ENCODE measurements around the gene PANK1.
A peak's percentile ranks its signal among the peaks of the same experiment; 100 is the strongest.
"Not testable (repeated sequence)": the region's sequence is repeated elsewhere in the genome, so short reads cannot be mapped to it uniquely, and the experiment has no call there.

Gene PANK1

DNA sequence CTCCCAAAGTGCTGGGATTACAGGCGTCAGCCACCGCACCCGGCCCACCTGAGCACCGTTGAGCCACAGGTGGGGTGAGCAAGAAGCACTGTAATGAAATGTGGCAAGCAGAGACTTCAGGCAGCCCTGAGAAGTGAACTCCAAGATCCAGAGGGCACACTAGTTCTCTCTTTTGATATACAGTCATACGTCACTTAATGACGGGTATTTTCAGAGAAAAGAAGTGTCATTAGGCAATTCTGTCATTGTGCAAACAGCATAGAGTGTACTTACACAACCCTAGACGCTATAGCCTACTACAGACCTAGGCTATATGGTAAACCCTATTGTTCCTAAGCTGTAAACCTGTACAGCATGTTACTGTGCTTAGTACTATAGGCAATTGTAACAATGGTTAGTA is 7.9 kb downstream of the PANK1 start:
- H3K4me1 ChIP-seq (ENCODE audit: control insufficient read depth, insufficient read depth, low read length), result peaks cover 11% of the 10 kb centered on the region
- no peak overlapping the region for H3K4me3 ChIP-seq (ENCODE audit: low read length)
- H3K4me2 ChIP-seq (ENCODE audit: low read length), result no peak overlapping the region
- H3K27me3 ChIP-seq (ENCODE audit: control insufficient read depth, insufficient read depth, low read length), result no peaks in the 10 kb centered on the region
- H3K36me3 ChIP-seq (ENCODE audit: insufficient read depth, low read length), result peaks cover 7% of the 10 kb centered on the region
- no peak overlapping the region for H3K9ac ChIP-seq (ENCODE audit: low read depth, low read length)
- no peaks in the 10 kb centered on the region for H3K9me3 ChIP-seq (replicated peaks; ENCODE audit: low read length)

DNA sequence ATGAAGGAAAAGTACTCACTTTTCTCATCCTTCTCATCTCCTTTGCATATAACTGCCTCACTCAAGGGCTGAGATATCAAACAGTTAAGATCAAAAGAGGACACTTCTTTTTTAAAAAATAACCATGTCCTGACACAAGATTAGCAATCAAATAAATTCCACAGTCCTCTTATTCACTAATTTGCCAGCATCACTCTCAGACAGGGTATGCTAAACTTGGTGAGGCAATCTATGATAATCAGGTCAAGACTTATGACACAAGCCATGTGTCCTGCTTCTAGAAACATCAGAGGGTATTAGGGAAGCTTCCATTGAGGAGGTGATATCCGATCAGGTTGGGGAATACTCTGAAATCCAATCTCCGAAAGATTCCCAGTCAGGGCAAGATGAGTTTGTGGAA is 10.4 kb downstream of the PANK1 start:
- Histone ChIP-seq H3K9ac (ENCODE audit: low read depth, low read length) (no peak overlapping the region), H3K9me3 (replicated peaks; ENCODE audit: low read length) (no peaks in the 10 kb centered on the region), H3K4me2 (ENCODE audit: low read length) (no peak overlapping the region), H3K4me1 (ENCODE audit: control insufficient read depth, insufficient read depth, low read length) (peaks cover 11% of the 10 kb centered on the region), H3K4me3 (ENCODE audit: low read length) (no peak overlapping the region), H3K36me3 (ENCODE audit: insufficient read depth, low read length) (peaks cover 7% of the 10 kb centered on the region), H3K27me3 (ENCODE audit: control insufficient read depth, insufficient read depth, low read length) (no peaks in the 10 kb centered on the region)

DNA sequence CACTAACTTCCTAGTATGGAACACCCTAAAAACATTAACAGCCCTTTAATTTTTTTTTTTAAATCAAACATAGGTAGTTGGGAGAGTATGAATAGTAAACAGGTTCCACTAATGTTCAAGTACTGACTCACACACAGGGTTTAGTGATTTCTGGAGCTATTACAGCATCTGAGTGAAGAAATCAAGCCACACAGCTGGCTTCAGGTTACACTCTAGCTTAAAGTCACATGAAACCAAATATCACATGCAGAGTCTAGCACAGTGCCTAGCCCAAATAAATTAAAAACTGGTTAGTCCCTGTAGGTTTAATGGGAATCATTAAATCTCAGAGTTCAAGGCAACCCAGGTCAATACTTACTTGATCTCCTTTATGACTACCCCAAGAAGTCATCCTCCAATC is 11.6 kb downstream of the PANK1 start:
- no peak overlapping the region for H3K9ac ChIP-seq (ENCODE audit: low read depth, low read length)
- peaks cover 7% of the 10 kb centered on the region for H3K36me3 ChIP-seq (ENCODE audit: insufficient read depth, low read length)
- peak overlapping the region; percentile 34 for H3K4me2 ChIP-seq (ENCODE audit: low read length)
- peaks cover 14% of the 10 kb centered on the region for H3K4me1 ChIP-seq (ENCODE audit: control insufficient read depth, insufficient read depth, low read length)
- no peaks in the 10 kb centered on the region for H3K9me3 ChIP-seq (replicated peaks; ENCODE audit: low read length)
- H3K27me3 ChIP-seq (ENCODE audit: control insufficient read depth, insufficient read depth, low read length), result no peaks in the 10 kb centered on the region
- no peak overlapping the region for H3K4me3 ChIP-seq (ENCODE audit: low read length)

DNA sequence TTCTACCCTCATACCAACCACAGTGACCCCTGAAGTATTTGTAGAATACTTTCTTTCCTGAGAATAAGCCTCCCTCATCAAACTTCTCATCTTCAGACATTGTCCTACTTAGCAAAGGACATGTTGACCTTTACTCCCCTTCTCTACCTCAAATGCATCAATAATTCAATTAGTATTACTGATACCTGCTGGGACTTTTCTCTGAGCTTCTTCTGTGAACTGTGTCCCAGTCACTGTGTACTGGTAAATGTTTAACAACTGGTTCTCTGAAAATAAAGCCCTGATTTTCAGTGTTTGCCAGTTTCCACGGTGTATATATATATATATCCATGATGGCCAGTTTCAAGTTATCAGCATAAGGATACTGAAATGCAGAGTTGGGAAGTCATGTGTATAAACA is 12.2 kb downstream of the PANK1 start:
- Histone ChIP-seq H3K4me1 (ENCODE audit: control insufficient read depth, insufficient read depth, low read length) (peaks cover 14% of the 10 kb centered on the region), H3K36me3 (ENCODE audit: insufficient read depth, low read length) (peaks cover 7% of the 10 kb centered on the region), H3K4me3 (ENCODE audit: low read length) (no peak overlapping the region), H3K9me3 (replicated peaks; ENCODE audit: low read length) (no peaks in the 10 kb centered on the region), H3K4me2 (ENCODE audit: low read length) (no peak overlapping the region), H3K27me3 (ENCODE audit: control insufficient read depth, insufficient read depth, low read length) (no peaks in the 10 kb centered on the region), H3K9ac (ENCODE audit: low read depth, low read length) (no peak overlapping the region)

DNA sequence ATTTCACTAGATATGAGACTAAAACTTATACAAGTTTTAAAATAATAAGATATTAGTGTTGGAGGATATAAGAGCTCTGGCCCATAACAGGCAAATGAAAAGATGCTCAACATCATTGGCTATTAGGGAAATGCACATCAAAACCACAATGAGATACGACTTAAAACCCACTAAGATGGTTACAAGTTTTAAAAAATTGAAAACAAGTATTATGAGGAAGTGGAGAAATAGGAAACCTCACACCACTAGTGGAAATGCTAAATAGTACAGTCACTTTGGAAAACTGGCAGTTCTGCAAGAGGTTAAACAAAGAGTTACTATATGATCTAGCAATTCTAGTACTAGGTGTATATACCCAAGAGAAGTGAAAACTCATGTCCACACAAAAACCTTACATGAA is 17.2 kb downstream of the PANK1 start:
- no peak overlapping the region for H3K9ac ChIP-seq (ENCODE audit: low read depth, low read length)
- H3K4me1 ChIP-seq (ENCODE audit: control insufficient read depth, insufficient read depth, low read length), result peaks cover 3% of the 10 kb centered on the region
- H3K36me3 ChIP-seq (ENCODE audit: insufficient read depth, low read length), result no peaks in the 10 kb centered on the region
- H3K9me3 ChIP-seq (replicated peaks; ENCODE audit: low read length), result no peaks in the 10 kb centered on the region
- H3K27me3 ChIP-seq (ENCODE audit: control insufficient read depth, insufficient read depth, low read length), result no peaks in the 10 kb centered on the region
- H3K4me2 ChIP-seq (ENCODE audit: low read length), result no peak overlapping the region
- H3K4me3 ChIP-seq (ENCODE audit: low read length), result no peak overlapping the region

DNA sequence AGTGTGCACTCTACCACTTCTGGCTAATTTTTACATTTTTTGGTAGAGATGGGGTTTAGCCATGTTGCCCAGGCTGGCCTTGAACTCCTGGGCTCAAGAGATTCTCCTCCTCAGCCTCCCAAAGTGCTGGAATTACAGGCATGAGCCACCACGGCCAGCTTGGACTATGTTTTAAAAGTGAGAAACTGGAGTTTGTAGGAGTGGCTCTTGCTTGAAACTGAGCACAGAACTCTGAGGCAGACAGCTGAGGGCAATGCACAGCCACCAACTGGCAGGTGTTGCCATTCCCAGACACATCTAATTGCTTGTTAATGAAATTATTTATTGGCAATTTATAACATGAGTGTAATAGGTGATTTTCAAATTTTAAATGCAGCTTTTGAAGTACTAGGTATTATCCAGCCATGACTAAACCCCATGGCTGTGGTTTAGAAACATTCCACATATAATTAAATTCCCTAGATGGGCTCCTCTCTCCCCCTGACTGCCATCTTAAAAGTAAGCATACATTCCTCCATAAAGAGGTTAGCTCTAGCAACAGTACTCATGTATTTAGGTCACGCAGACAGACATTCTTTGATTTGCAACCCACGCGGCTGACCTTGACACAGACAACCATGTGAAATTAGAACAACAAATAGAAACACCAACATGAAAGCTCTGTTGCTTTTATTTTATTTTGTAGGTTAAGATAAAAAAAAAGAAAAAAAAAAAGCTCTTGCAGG is 19.8 kb downstream of the PANK1 start:
- no peak overlapping the region for H3K4me2 ChIP-seq (ENCODE audit: low read length)
- H3K36me3 ChIP-seq (ENCODE audit: insufficient read depth, low read length), result no peaks in the 10 kb centered on the region
- H3K4me3 ChIP-seq (ENCODE audit: low read length), result no peak overlapping the region
- no peaks in the 10 kb centered on the region for H3K9me3 ChIP-seq (replicated peaks; ENCODE audit: low read length)
- H3K27me3 ChIP-seq (ENCODE audit: control insufficient read depth, insufficient read depth, low read length), result no peaks in the 10 kb centered on the region
- peaks cover 3% of the 10 kb centered on the region for H3K4me1 ChIP-seq (ENCODE audit: control insufficient read depth, insufficient read depth, low read length)
- no peak overlapping the region for H3K9ac ChIP-seq (ENCODE audit: low read depth, low read length)

DNA sequence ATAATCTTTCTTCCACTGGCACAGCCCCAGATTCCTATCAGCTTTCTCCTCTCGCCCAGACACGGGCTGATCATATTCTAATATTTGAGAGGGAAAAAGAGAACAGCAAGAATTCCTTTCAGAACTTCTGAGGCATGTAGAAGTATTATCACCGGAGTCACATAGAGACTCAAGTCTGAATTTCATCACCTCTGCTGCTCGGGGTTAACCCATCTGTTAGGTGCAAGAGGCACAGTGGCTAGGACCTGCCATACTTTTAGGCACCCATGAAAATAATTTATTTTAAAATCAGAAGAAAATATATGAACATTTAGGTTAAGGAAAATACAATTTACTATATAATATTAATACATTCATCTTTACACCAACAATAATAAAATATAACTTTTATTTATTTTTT is 21.0 kb downstream of the PANK1 start:
- no peak overlapping the region for H3K9ac ChIP-seq (ENCODE audit: low read depth, low read length)
- H3K9me3 ChIP-seq (replicated peaks; ENCODE audit: low read length), result no peaks in the 10 kb centered on the region
- H3K4me2 ChIP-seq (ENCODE audit: low read length), result no peak overlapping the region
- H3K4me1 ChIP-seq (ENCODE audit: control insufficient read depth, insufficient read depth, low read length), result peaks cover 3% of the 10 kb centered on the region
- H3K27me3 ChIP-seq (ENCODE audit: control insufficient read depth, insufficient read depth, low read length), result no peaks in the 10 kb centered on the region
- H3K4me3 ChIP-seq (ENCODE audit: low read length), result no peak overlapping the region
- no peaks in the 10 kb centered on the region for H3K36me3 ChIP-seq (ENCODE audit: insufficient read depth, low read length)

DNA sequence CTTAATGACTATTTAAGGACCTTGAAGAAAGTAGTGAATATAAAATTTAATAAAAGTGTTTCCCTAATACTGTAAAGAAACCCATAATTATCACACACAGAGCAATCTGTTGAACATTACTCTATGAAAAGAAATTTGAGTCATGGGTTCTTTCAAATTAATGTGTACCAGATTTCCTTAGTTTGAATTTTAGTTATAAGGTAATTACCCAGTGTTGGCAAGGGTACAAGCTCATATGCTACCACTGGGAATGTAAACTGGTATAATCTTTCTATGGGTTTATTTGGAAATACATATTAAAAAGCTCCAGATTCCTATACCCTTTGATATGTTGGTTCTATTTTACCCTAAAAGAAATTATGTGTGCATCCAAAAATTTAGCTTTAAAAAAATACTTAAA is 22.9 kb downstream of the PANK1 start:
- no peaks in the 10 kb centered on the region for H3K36me3 ChIP-seq (ENCODE audit: insufficient read depth, low read length)
- H3K4me2 ChIP-seq (ENCODE audit: low read length), result no peak overlapping the region
- H3K9ac ChIP-seq (ENCODE audit: low read depth, low read length), result no peak overlapping the region
- H3K27me3 ChIP-seq (ENCODE audit: control insufficient read depth, insufficient read depth, low read length), result no peaks in the 10 kb centered on the region
- H3K4me3 ChIP-seq (ENCODE audit: low read length), result no peak overlapping the region
- H3K9me3 ChIP-seq (replicated peaks; ENCODE audit: low read length), result no peaks in the 10 kb centered on the region
- no peaks in the 10 kb centered on the region for H3K4me1 ChIP-seq (ENCODE audit: control insufficient read depth, insufficient read depth, low read length)

DNA sequence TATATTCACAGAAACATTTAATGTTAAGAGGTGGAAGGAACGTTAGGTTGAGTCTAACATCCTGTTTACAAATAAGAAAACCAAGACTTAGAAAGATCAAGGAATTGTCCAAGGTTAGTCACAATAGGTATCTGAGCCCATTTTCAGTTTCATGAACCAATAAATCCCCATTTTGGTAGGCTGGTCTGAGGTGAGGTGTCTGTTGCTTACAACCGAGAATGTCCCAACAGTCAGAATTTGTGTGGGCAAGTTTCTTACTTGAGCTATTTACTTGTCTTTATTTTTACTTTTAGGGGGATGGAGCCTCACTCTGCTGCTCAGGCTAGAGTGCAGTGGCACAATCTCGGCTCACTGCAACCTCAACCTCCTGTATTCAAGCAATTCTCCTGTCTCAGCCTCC is 23.6 kb downstream of the PANK1 start:
- no peak overlapping the region for H3K4me2 ChIP-seq (ENCODE audit: low read length)
- H3K27me3 ChIP-seq (ENCODE audit: control insufficient read depth, insufficient read depth, low read length), result no peaks in the 10 kb centered on the region
- H3K4me3 ChIP-seq (ENCODE audit: low read length), result no peak overlapping the region
- no peaks in the 10 kb centered on the region for H3K4me1 ChIP-seq (ENCODE audit: control insufficient read depth, insufficient read depth, low read length)
- H3K9me3 ChIP-seq (replicated peaks; ENCODE audit: low read length), result no peaks in the 10 kb centered on the region
- H3K36me3 ChIP-seq (ENCODE audit: insufficient read depth, low read length), result no peaks in the 10 kb centered on the region
- no peak overlapping the region for H3K9ac ChIP-seq (ENCODE audit: low read depth, low read length)

DNA sequence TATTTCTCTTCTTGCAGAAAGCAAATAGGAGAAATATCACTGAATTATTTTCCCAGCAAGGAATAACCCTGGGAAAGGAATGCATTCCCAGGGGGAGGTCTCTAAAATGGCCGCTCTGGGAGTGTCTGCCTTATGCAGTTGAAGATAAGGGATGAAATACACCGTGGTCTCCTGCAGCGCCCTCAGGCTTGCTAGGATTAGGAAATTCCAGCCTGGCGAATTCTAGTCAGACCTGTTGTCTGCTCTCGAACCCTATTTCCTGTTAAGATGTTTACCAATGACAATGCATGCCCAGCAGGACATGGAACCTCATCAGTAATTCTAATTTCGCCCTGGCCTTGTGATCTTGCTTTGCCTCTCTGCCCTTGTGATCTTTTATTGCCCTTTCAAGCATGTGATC is 24.7 kb downstream of the PANK1 start:
- not testable (repeated sequence) for H3K27me3 ChIP-seq (ENCODE audit: control insufficient read depth, insufficient read depth, low read length); H3K4me2 ChIP-seq (ENCODE audit: low read length); H3K9ac ChIP-seq (ENCODE audit: low read depth, low read length); H3K9me3 ChIP-seq (replicated peaks; ENCODE audit: low read length); H3K4me3 ChIP-seq (ENCODE audit: low read length); H3K36me3 ChIP-seq (ENCODE audit: insufficient read depth, low read length); H3K4me1 ChIP-seq (ENCODE audit: control insufficient read depth, insufficient read depth, low read length)

DNA sequence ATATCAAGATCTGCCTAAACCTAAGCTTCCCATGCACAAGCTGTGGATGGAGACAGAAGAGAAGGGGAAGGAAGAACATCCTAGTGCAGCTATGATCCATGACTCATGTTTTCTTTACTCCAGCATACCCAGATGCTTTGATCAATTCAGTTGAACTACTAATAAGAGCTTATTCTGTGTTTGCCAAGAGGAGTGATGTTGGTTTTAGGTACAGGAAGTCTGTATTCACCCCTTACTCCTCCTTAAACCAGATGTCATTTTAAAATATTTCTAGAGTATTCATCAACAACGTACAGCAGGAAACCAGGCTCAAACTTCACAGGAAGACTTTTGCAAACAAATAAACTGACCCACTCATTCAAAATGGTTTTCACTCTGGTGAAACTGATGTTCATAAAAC is 29.2 kb downstream of the PANK1 start:
- Histone ChIP-seq H3K9me3 (replicated peaks; ENCODE audit: low read length) (no peaks in the 10 kb centered on the region), H3K9ac (ENCODE audit: low read depth, low read length) (no peak overlapping the region), H3K27me3 (ENCODE audit: control insufficient read depth, insufficient read depth, low read length) (no peaks in the 10 kb centered on the region), H3K4me1 (ENCODE audit: control insufficient read depth, insufficient read depth, low read length) (peaks cover 5% of the 10 kb centered on the region), H3K4me2 (ENCODE audit: low read length) (peak overlapping the region; percentile 6), H3K36me3 (ENCODE audit: insufficient read depth, low read length) (peaks cover 6% of the 10 kb centered on the region), H3K4me3 (ENCODE audit: low read length) (no peak overlapping the region)

DNA sequence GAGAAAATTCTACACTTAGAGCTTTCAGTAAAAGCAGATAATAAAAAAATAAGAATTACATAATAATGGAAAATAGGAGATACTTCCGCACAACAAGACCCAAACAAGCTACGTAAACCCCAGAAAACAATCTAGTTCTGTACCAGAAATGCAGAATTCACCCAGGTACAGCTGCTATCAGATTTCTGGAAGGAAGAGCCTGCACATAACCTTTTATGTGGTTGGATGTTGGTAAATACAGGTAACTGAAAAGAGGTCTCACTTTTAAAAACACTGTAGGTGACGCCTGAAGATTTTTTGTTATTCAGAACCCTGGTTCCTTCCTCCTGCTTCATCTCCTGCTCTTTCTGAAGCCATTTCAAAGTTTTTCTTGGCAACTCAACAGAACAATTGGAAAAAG is 29.9 kb downstream of the PANK1 start:
- Histone ChIP-seq H3K27me3 (ENCODE audit: control insufficient read depth, insufficient read depth, low read length) (no peaks in the 10 kb centered on the region), H3K36me3 (ENCODE audit: insufficient read depth, low read length) (peaks cover 8% of the 10 kb centered on the region), H3K9ac (ENCODE audit: low read depth, low read length) (no peak overlapping the region), H3K4me2 (ENCODE audit: low read length) (no peak overlapping the region), H3K4me3 (ENCODE audit: low read length) (no peak overlapping the region), H3K4me1 (ENCODE audit: control insufficient read depth, insufficient read depth, low read length) (peaks cover 5% of the 10 kb centered on the region), H3K9me3 (replicated peaks; ENCODE audit: low read length) (no peaks in the 10 kb centered on the region)

Data from skeletal muscle satellite cell (primary cell).